VCaP (cell line): Measurements from ENCODE around the gene SIDT1.

Experiments
- H3K27ac ChIP-seq: fragments of 450-650 bp; 2 replicates; pipeline ENCODE4 v1.5.1; 2017
- CTCF ChIP-seq: fragments of 450-650 bp; conservative IDR thresholded peaks from 2 replicates; pipeline ENCODE4 v1.5.1; 2017; ENCODE audit warnings: mild to moderate bottlenecking, moderate library complexity

The SIDT1 gene

GRCh38 chr3:113570158-113570557 is 37.8 kb downstream of the SIDT1 start:
- H3K27ac ChIP-seq = no peak overlapping the region
- no peak for TF ChIP-seq CTCF

GRCh38 chr3:113571360-113571759 is 39.0 kb downstream of the SIDT1 start:
- TF ChIP-seq CTCF = no peak

GRCh38 chr3:113573728-113574127 is 41.4 kb downstream of the SIDT1 start:
- TF ChIP-seq CTCF = no peak
- H3K27ac ChIP-seq = peak overlapping the region; percentile 19; the same call in 1 of the 2 replicates

More at GRCh38 chr3:113571360-113571759, 39.0 kb downstream of the SIDT1 start:
- H3K27ac ChIP-seq = no peak overlapping the region

- peak overlapping the region; percentile 19; the same call in 1 of the 2 replicates for H3K27ac ChIP-seq
- TF ChIP-seq CTCF = no peak
Observed at GRCh38 chr3:113574213-113574612, 41.9 kb downstream of the SIDT1 start.

- TF ChIP-seq CTCF = no peak
- H3K27ac ChIP-seq = peak overlapping the region; percentile 19; the same call in 1 of the 2 replicates
Observed at GRCh38 chr3:113575206-113575605, 42.9 kb downstream of the SIDT1 start.

GRCh38 chr3:113585228-113585627 is 52.9 kb downstream of the SIDT1 start:
- TF ChIP-seq CTCF = no peak
- H3K27ac ChIP-seq = no peak overlapping the region

GRCh38 chr3:113585720-113586119 is 53.4 kb downstream of the SIDT1 start:
- TF ChIP-seq CTCF = no peak
- no peak overlapping the region for H3K27ac ChIP-seq
